Endothelial cell of umbilical vein (primary cell): ENCODE measurements around the gene IL31RA. TPM values are rescaled to one million over a fixed set of nuclear protein-coding genes. Genes with fewer than 3 reads are reported as not detected.

Experiments
- BruUV-seq: library from RNA; stranded (reverse); fragments of 400-500 nt; replicated peaks from 2 replicates; lab custom pipeline; 2021; lab: Mats Ljungman, UMichigan
- CTCF ChIA-PET: fragments of 300-600, 350-600 bp; sonication (Branson Sonifier 250); formaldehyde crosslinking; loops from one replicate; lab custom pipeline; 2021; ENCODE audit warnings: antibody characterized with exemption, inconsistent platforms; lab: Charles Lee
- POLR2A ChIA-PET: fragments of 300-600, 350-600 bp; sonication (Branson Sonifier 250); formaldehyde crosslinking; loops from one replicate; lab custom pipeline; 2021; ENCODE audit warnings: antibody characterized with exemption, inconsistent platforms; lab: Charles Lee
- DNase-seq: peaks from one replicate; pipeline ENCODE4 v3.0.0-alpha.2; 2011; ENCODE audit warnings: low read depth, low spot score
- FAIRE-seq: peaks from 2 replicates; lab custom pipeline; 2011; peaks lifted over from hg19 to GRCh38; lab: Jason Lieb, UNC
- H2AFZ ChIP-seq: 2 replicates; pipeline ENCODE4 v1.6.0; 2012; ENCODE audit warnings: low read depth, low read length, control low read depth, inconsistent platforms
- H3K27ac ChIP-seq: 2 replicates; pipeline ENCODE4 v1.5.1; 2011; ENCODE audit warnings: low read depth, mild to moderate bottlenecking, control low read depth, low read length, moderate library complexity; ENCODE audit not compliant: insufficient read depth
- H3K27me3 ChIP-seq, 2 experiments: 2 replicates each; pipeline versions ENCODE4 v1.6.0 to v1.6.1; 2011; ENCODE audit warnings: low read length in 2 of 2, mixed read lengths in 1 of 2; ENCODE audit not compliant: control insufficient read depth in 2 of 2, insufficient read depth in 2 of 2
- H3K36me3 ChIP-seq, 2 experiments: 2 replicates in 1 of 2; 3 replicates in 1 of 2; pipeline ENCODE4 v1.5.1; 2011; ENCODE audit warnings: low read length in 2 of 2, mild to moderate bottlenecking in 1 of 2, moderate library complexity in 1 of 2; ENCODE audit not compliant: control insufficient read depth in 2 of 2, insufficient read depth in 2 of 2; ENCODE audit errors: extremely low read depth in 1 of 2
- H3K4me1 ChIP-seq: 3 replicates; pipeline ENCODE4 v1.5.1; 2011; ENCODE audit warnings: mild to moderate bottlenecking, low read length; ENCODE audit not compliant: control insufficient read depth, insufficient read depth; ENCODE audit errors: extremely low read depth
- H3K4me2 ChIP-seq: 2 replicates; pipeline ENCODE4 v1.6.1; 2011; ENCODE audit warnings: low read length, control low read depth, mixed read lengths; ENCODE audit not compliant: insufficient read depth
- H3K4me3 ChIP-seq, 3 experiments: fragments of 200-600 bp in 1 of 3; sonication (generic), shearing (Covaris generic) in 1 of 3; replicated peaks in 1 of 3; 2 replicates each; pipeline ENCODE4 v1.5.1; 2011 to 2016; ENCODE audit warnings: control low read depth in 3 of 3, low read length in 3 of 3, mild to moderate bottlenecking in 2 of 3, inconsistent platforms in 1 of 3, low read depth in 1 of 3, moderate library complexity in 1 of 3; ENCODE audit not compliant: insufficient read depth in 1 of 3
- H3K79me2 ChIP-seq: 2 replicates; pipeline ENCODE4 v1.6.0; 2012; ENCODE audit warnings: low read length, inconsistent platforms; ENCODE audit not compliant: control insufficient read depth, insufficient read depth
- H3K9ac ChIP-seq: replicated peaks from 2 replicates; pipeline ENCODE3; 2011; ENCODE audit warnings: low read length, control low read depth; ENCODE audit not compliant: insufficient read depth; ENCODE audit errors: extremely low read depth
- H3K9me1 ChIP-seq: replicated peaks from 3 replicates; pipeline ENCODE4 v1.6.0; 2011; ENCODE audit warnings: mild to moderate bottlenecking, low read length; ENCODE audit not compliant: control insufficient read depth, insufficient read depth; ENCODE audit errors: extremely low read depth
- H3K9me3 ChIP-seq: replicated peaks from 2 replicates; pipeline ENCODE4 v1.5.1; 2012; ENCODE audit warnings: low read length, inconsistent platforms; ENCODE audit not compliant: control insufficient read depth, insufficient read depth
- H4K20me1 ChIP-seq: replicated peaks from 2 replicates; pipeline ENCODE3; 2011; ENCODE audit warnings: mild to moderate bottlenecking, low read length; ENCODE audit not compliant: control insufficient read depth, insufficient read depth; ENCODE audit errors: extremely low read depth
- CTCF ChIP-seq, 2 donors: IDR thresholded peaks; 1 replicate in 1 of 2; 2 replicates in 1 of 2; pipeline ENCODE4 v1.5.1; 2011; ENCODE audit warnings: low read length in 2 of 2, mild to moderate bottlenecking in 2 of 2, moderate library complexity in 2 of 2, control low read depth in 1 of 2, inconsistent platforms in 1 of 2, low read depth in 1 of 2; ENCODE audit not compliant: insufficient read depth in 1 of 2; ENCODE audit errors: extremely low read depth in 1 of 2
- EZH2 ChIP-seq: IDR thresholded peaks from 2 replicates; pipeline ENCODE4 v1.6.1; 2012; ENCODE audit warnings: borderline replicate concordance, low read depth, mild to moderate bottlenecking, moderate library complexity, low read length, inconsistent platforms; ENCODE audit not compliant: severe bottlenecking
- GATA2 ChIP-seq: IDR thresholded peaks from 2 replicates; pipeline ENCODE4 v1.7.0; 2011; ENCODE audit warnings: low read depth, mild to moderate bottlenecking, moderate library complexity, mixed read lengths, low read length; ENCODE audit not compliant: insufficient read length, insufficient read depth
- JUN ChIP-seq: IDR thresholded peaks from 2 replicates; pipeline ENCODE4 v1.6.1; 2011; ENCODE audit warnings: borderline replicate concordance, low read depth; ENCODE audit not compliant: insufficient read length, insufficient read depth
- MAX ChIP-seq: IDR thresholded peaks from 2 replicates; pipeline ENCODE4 v1.6.1; 2011; ENCODE audit not compliant: insufficient read depth, insufficient read length
- MYC ChIP-seq: IDR thresholded peaks from one replicate; pipeline ENCODE4 v1.6.1; 2011; ENCODE audit warnings: mild to moderate bottlenecking, low read depth, low read length
- POLR2A ChIP-seq: IDR thresholded peaks from 2 replicates; pipeline ENCODE4 v1.6.1; 2012; ENCODE audit warnings: low read depth, mild to moderate bottlenecking, control low read depth, low read length
- POLR2AphosphoS5 ChIP-seq: IDR thresholded peaks from 2 replicates; pipeline ENCODE4 v1.6.1; 2012; ENCODE audit warnings: low read depth, mild to moderate bottlenecking, control low read depth, low read length, moderate library complexity; ENCODE audit not compliant: insufficient read depth
- dilution Hi-C: fragments of 300-500 bp; cut with MboI; formaldehyde crosslinking; loops from one replicate; pipeline ENCODE4 v1.15.0; 2019; ENCODE audit warnings: low sequenced_read_pairs; ENCODE audit not compliant: extremely low pct_ligation_motif_present
- intact Hi-C: fragments of 100-400 bp; cut with micrococcal nuclease; formaldehyde crosslinking; loops from one replicate; pipeline ENCODE4 v1.10.0; 2022
- polyA plus RNA-seq, 4 experiments: library from polyadenylated mRNA; depleted of rRNA in 3 of 4; stranded (reverse) in 3 of 4; unstranded in 1 of 4; fragments of >200 nt; gene quantifications; 2 replicates each; pipeline versions ENCODE4 v1.2.1 to v1.2.3, GENCODE V29; 2011 to 2012; ENCODE audit warnings: missing spikeins in 1 of 4
- total RNA-seq: library from RNA; stranded (reverse); gene quantifications from 2 replicates; pipeline ENCODE4 v1.2.3, GENCODE V29; 2021

Gene IL31RA
- total and polyA plus RNA-seq, 2 donors (not counting 3 experiments of a cell fraction or from before 2014, with no cell fraction given): 0.14 to 0.75 TPM

- intact Hi-C loops: no loop called here
Observed at GRCh38 chr5:55911784-55912653, 60.9 kb downstream of the IL31RA start.

More at GRCh38 chr5:55911784-55912653, 60.9 kb downstream of the IL31RA start:
- Histone ChIP-seq H3K9me1 (no peaks in the 10 kb centered on the region), H3K36me3 (no peaks in the 10 kb centered on the region), H2AFZ (no peak overlapping the region), H3K9me3 (no peaks in the 10 kb centered on the region), H3K9ac (no peak overlapping the region), H3K79me2 (no peaks in the 10 kb centered on the region), H3K4me1 (no peaks in the 10 kb centered on the region), H3K4me3 (no peak overlapping the region), H3K4me2 (no peak overlapping the region), H3K27me3 (no peaks in the 10 kb centered on the region), H4K20me1 (no peaks in the 10 kb centered on the region), H3K27ac (no peak overlapping the region)
- BruUV-seq: no TSS peak
- FAIRE-seq: no peak
- no peak for TF ChIP-seq MAX
- no peak for TF ChIP-seq EZH2
- TF ChIP-seq MYC: no peak
- TF ChIP-seq POLR2A: no peak
- no peak for TF ChIP-seq GATA2
- no peak for TF ChIP-seq CTCF (IDR thresholded peaks at IDR 0.05; ENCODE audit: extremely low read depth in 1 of 2, insufficient read depth in 1 of 2, low read depth in 1 of 2, low read length in 2 of 2)
- TF ChIP-seq POLR2AphosphoS5: no peak
- TF ChIP-seq JUN: no peak
- dilution Hi-C loops: no loop called here
- DNase-seq: no peak
- ChIA-PET CTCF (interaction anchor here (0.6 to 2.1 kb wide), 10 partner anchors 9 to 573 kb away, joined by 3 to 11 read pairs (median 4); no protein-coding TSS in a partner anchor), POLR2A (no interaction called here)
